NCI-H1694 treated with DMSO at 0.1 percent for 48 hours (cell line): ENCODE measurements around the gene GRK5.

Experiments
- DNase-seq: peaks from one replicate; lab custom pipeline; 2025; lab: John Stamatoyannopoulos, UW

The GRK5 gene

DNA sequence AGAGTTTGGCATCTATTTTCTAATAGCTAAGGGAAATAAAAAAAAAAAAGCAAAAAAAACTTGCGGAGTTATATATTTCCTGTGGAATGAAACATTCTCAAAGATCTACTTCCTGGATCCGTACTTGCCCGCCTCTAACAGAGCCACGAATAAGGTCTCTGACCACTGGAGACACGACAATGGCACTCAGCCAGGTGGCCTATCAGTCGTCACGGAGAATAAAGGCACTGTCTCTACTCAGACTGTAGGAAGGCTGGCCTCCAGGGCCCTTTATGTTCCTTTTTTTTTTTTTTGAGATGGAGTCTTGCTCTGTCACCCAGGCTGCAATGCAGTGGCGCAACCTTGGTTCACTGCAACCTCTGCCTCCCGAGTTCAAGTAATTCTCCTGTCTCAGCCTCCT lies 276.5 kb downstream of the GRK5 start:
- DNase-seq = no peak

DNA sequence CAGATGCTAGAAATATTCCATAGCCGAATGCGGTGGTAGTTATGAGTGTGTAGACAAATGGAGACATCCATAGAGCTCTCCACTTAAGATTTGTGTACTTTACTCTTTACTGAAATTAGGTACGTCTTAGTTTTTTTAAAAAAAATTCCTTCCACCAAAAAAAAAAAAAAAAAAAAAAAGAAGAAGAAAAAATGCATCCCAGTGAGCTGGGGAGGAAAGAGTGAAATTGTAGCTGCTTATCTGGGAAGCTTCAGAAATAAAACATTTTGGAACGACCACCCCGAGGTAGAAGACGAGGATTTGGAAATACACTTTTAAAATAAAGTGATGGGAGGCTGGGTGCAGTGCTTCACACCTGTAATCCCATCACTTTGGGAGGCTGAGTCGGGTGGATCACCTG lies 281.3 kb downstream of the GRK5 start:
- DNase-seq = no peak

- DNase-seq = no peak
Measured at GRCh38 chr10:119489991-119490326, 282.6 kb downstream of the GRK5 start.

DNA sequence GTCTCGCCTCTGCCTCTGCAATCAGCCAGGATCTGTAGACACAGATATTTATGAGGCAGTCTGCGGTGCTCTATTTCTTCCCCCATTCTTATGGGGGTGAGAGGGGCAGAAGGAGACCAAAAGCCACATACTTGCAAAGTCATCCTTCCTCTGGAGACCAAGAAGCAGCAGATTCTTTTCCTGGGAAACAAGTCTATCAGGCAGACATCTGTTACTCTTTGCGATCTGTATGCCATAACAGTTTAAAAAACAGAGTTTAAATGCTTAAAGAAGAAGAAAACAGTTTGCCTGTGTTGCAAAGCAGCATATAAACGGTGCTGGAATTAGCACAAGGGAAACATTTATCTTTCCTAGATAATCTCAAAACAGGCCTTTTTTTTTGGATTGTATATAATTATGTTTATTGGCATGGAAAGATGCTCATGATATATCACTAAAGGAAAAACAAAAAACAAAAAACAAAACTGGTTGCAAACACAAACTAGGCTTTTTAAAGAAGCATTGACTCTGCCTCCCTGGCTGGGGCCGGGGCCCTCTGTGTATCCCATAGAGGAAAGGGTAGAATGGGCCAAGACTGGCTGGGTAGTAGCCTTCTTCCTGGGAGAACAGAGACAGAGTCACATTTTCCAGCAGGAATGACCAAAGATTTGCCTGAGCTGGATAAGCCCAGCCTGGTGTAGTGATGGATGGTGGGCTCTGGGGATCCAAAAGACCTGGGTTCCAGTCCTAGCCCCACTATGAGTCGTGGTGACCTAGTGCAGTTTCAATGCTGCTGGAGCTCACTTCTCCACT lies 284.8 kb downstream of the GRK5 start:
- no peak for DNase-seq

GRCh38 chr10:119493155-119493554 lies 285.8 kb downstream of the GRK5 start:
- DNase-seq = no peak

DNA sequence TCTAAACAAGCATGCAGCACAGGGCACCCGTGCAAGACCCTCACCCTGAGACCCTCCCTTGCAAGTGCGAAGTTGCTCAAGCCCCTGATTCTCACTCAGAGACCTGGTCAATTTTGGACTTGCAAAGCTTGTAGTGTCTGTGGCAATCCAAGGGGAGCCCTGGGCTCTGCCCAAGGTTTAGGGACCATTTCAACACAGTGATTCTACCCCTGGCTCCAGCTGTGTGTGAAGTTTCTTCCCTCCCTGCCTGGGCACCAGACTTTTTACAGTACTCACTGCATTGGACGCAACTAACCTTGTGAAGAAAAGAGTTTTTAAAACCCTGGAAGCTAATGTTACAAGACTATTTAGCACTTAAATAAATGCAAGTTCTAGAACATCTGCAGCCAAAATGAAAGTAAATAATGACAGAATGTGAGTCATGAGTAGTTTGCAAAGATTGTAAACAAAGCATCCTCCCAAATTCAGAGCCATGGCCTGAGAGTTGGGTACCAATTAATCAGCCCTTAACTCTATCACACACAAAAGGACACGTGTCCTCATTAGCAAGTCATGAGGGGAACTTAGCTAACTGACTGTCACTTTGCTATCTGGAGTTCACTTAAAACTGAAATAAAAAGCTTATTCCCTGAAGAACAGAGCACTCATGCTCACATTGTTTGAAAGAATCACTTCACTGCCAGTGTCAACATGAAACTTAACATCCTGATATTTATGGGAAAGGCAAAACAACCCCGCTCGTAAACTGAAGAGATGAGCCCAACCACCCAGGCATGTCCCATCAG lies 287.1 kb downstream of the GRK5 start:
- no peak for DNase-seq

DNA sequence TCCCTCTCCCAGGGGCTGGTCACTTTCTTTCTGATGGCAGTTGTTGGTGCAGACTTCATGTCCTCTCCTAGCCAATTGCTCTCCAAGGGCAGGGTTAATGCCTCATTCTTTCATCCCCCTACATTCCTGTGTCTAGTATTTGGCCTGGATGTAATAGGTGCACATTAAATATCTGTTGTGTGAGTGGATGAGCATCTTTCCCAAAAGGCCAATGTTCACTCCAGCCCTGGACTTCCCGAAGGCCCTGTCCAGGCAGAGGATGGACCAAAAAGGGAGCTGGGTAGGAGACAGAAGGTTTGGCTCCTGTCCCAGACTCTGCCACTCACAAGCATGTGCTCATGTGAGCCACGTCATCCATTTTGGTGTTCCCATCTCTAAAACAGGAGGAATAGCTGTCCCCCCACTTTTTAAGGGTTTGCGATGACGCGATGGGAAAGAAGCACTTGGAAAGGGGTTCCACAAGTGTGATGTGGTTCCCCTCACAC lies 287.7 kb downstream of the GRK5 start:
- no peak for DNase-seq

GRCh38 chr10:119495545-119495944 lies 288.2 kb downstream of the GRK5 start:
- DNase-seq = no peak

GRCh38 chr10:119496273-119496672 lies 288.9 kb downstream of the GRK5 start:
- DNase-seq = no peak

- no peak for DNase-seq
Measured at GRCh38 chr10:119497243-119497642, 289.9 kb downstream of the GRK5 start.

GRCh38 chr10:119498889-119499676 lies 291.7 kb downstream of the GRK5 start:
- no peak for DNase-seq

- no peak for DNase-seq
Measured at GRCh38 chr10:119499677-119500002, 292.3 kb downstream of the GRK5 start.

DNA sequence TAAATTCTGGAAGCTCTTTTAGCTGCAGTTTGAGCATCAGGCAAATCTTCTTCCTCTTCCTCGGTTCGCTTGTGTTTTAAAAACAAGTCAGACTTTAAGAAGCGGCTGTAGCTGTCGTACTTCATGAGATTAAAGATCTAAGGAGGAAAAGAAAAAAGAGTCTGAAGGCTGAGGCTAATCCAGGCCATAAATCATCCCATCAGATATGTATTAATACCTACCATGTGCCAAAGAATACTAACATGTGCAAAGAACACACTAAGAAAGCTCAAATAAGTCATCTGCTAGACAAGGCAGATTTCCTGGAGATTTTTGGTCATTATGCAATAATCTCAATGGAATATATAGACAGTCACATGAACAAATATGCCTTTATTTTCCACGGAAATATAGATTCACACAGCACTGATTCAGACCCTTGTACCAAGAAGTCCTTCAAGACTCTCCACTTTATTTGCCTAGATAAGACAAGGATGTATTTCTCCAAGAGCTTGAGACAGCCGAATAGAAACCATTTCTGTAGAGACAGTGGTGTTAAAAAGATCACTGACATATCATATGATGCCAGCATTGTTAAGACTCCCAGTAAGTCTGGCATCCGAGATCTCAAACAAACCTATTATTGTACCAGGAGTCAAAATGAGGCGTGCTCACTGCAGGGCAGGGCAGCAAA lies 292.9 kb downstream of the GRK5 start:
- DNase-seq = no peak

DNA sequence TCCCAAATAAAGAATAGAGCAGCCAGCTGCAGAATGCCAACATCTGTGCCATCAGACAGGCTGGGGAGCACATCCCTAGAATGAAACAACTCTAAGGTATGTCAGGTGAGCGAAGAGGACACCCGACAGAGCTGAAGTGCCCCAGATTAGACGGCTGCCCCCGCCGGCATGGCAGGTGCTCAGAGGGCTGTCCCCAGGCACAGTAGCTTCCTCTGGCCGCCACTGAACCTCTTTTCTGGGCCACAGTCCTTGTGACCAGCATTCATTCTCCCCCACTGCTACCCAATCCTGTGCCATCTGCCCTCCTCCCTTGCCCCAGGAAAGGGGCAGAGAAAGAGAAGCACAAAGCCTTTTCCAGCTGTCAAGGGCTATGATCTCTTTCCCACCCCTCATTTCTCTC lies 293.4 kb downstream of the GRK5 start:
- DNase-seq = no peak

GRCh38 chr10:119501690-119502089 lies 294.3 kb downstream of the GRK5 start:
- no peak for DNase-seq

DNA sequence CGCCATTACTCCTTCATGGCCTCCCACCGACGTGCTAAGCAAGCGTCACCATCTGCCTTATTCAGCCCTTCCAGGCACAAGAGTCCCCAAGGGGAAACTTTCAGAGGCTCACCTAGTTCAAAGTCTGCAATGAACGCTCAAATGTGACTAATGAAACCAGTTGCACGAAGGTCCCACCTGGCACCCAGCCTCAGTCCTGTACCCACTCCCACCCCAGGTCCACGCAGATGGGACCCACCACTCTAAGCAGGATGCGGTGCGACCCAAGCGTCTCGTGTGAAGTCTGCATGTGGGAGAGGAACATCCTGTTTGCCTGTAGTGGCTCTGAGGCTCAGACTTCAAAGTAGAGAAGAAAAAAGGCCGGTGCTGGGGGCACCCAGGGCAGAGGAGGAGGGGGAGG lies 294.8 kb downstream of the GRK5 start:
- DNase-seq = no peak

- DNase-seq = no peak
Measured at GRCh38 chr10:119502618-119503155, 295.3 kb downstream of the GRK5 start.

DNA sequence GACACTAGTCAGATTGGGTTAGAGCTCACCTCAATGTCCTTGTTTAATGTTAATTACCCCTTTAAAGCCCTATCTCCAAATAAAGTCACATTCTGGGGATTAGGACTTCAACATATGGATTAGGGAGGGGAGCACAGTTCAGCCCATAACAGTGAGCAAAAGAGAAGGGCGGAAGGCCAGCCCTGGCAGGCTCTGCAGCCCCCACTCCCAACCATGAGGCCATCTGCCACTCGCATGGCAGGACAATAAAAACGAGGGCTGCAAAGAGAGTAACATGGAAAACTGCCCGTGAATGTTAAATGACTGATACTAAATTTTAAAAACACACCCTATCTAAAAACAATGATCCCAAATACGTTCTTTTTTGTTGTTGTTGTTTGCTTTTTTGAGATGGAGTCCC lies 296.4 kb downstream of the GRK5 start:
- DNase-seq = no peak

DNA sequence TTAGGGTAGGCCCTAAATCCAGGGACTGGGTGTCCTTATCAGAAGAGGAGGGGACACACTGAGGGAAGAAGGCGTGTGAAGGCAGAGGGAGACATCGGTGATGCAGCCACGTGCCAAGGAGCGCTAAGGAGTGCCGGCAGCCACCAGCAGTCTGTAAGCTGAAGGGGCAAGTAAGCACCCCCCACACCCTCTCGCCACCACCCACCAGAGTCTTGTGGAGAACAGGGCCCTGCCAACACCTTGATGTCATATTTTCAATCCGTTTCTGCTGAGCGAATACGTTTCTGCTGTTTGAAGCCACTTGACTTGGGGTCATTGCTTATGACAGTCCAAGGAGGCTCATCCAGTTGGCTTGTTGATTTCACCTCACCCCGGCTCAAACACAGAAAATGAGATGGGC lies 297.3 kb downstream of the GRK5 start:
- DNase-seq = no peak

- no peak for DNase-seq
Measured at GRCh38 chr10:119505131-119505551, 297.8 kb downstream of the GRK5 start.
